ENCODE measurements around the gene EMC6. TPM values are rescaled to one million over a fixed set of nuclear protein-coding genes. Genes with fewer than 3 reads are reported as not detected.

EMC6 gene
- total RNA-seq, 1 experiment from 2014 or later, result 38.2 TPM

GRCh38 chr17:3683054-3683511, 14.5 kb downstream of the EMC6 start:
- DNase-seq, result peak; percentile 26
- peak; percentile 77 for TF ChIP-seq CTCF (IDR thresholded peaks at IDR 0.05; ENCODE audit: unreplicated experiment)
- H3K9me3 Mint-ChIP-seq (ENCODE audit: low read depth, unreplicated experiment), result no peaks in the 10 kb centered on the region
- H3K27ac Mint-ChIP-seq (ENCODE audit: unreplicated experiment), result no peak overlapping the region
- BruUV-seq (replicated peaks), result no TSS peak
- H3K36me3 Mint-ChIP-seq (ENCODE audit: insufficient read depth, unreplicated experiment), result peaks cover 3% of the 10 kb centered on the region
- CTCF ChIA-PET, result interaction anchor here (0.5 to 0.6 kb wide), 2 partner anchors 27 to 158 kb away, joined by 3 read pairs; no protein-coding TSS in a partner anchor
- intact Hi-C loops (cut with micrococcal nuclease; ENCODE audit: unreplicated experiment), result no loop called here
- no peak overlapping the region for H3K4me3 Mint-ChIP-seq (ENCODE audit: low read depth, unreplicated experiment)
- no peaks in the 10 kb centered on the region for H3K27me3 Mint-ChIP-seq (ENCODE audit: unreplicated experiment)
- H3K4me1 Mint-ChIP-seq (ENCODE audit: low read depth, unreplicated experiment), result no peaks in the 10 kb centered on the region

- no TSS peak for BruUV-seq (replicated peaks)
- no peaks in the 10 kb centered on the region for H3K36me3 Mint-ChIP-seq (ENCODE audit: insufficient read depth, unreplicated experiment)
These were observed 16.6 kb downstream of the EMC6 start for GRCh38 chr17:3685174-3685573.

GRCh38 chr17:3688027-3688553, 19.5 kb downstream of the EMC6 start:
- DNase-seq, result no peak
- intact Hi-C loops (cut with micrococcal nuclease; ENCODE audit: unreplicated experiment), result no loop called here
- no peaks in the 10 kb centered on the region for H3K27me3 Mint-ChIP-seq (ENCODE audit: unreplicated experiment)
- no peak for TF ChIP-seq CTCF (IDR thresholded peaks at IDR 0.05; ENCODE audit: unreplicated experiment)
- no peaks in the 10 kb centered on the region for H3K36me3 Mint-ChIP-seq (ENCODE audit: insufficient read depth, unreplicated experiment)
- H3K27ac Mint-ChIP-seq (ENCODE audit: unreplicated experiment), result no peak overlapping the region
- H3K4me3 Mint-ChIP-seq (ENCODE audit: low read depth, unreplicated experiment), result no peak overlapping the region
- BruUV-seq (replicated peaks), result no TSS peak
- H3K9me3 Mint-ChIP-seq (ENCODE audit: low read depth, unreplicated experiment), result no peaks in the 10 kb centered on the region
- CTCF ChIA-PET, result no interaction called here
- no peaks in the 10 kb centered on the region for H3K4me1 Mint-ChIP-seq (ENCODE audit: low read depth, unreplicated experiment)

More at GRCh38 chr17:3685174-3685573, 16.6 kb downstream of the EMC6 start:
- no peak overlapping the region for H3K4me3 Mint-ChIP-seq (ENCODE audit: low read depth, unreplicated experiment)
- no peaks in the 10 kb centered on the region for H3K4me1 Mint-ChIP-seq (ENCODE audit: low read depth, unreplicated experiment)
- no peak for DNase-seq
- intact Hi-C loops (cut with micrococcal nuclease; ENCODE audit: unreplicated experiment), result no loop called here
- no peaks in the 10 kb centered on the region for H3K27me3 Mint-ChIP-seq (ENCODE audit: unreplicated experiment)
- no peak overlapping the region for H3K27ac Mint-ChIP-seq (ENCODE audit: unreplicated experiment)
- TF ChIP-seq CTCF (IDR thresholded peaks at IDR 0.05; ENCODE audit: unreplicated experiment), result no peak
- no peaks in the 10 kb centered on the region for H3K9me3 Mint-ChIP-seq (ENCODE audit: low read depth, unreplicated experiment)
- CTCF ChIA-PET, result interaction anchor here (0.7 kb wide), 1 partner anchor 285 kb away, joined by 7 read pairs; no protein-coding TSS in a partner anchor

- intact Hi-C loops (cut with micrococcal nuclease; ENCODE audit: unreplicated experiment), result no loop called here
- H3K36me3 Mint-ChIP-seq (ENCODE audit: insufficient read depth, unreplicated experiment), result no peaks in the 10 kb centered on the region
- H3K27me3 Mint-ChIP-seq (ENCODE audit: unreplicated experiment), result no peaks in the 10 kb centered on the region
- H3K9me3 Mint-ChIP-seq (ENCODE audit: low read depth, unreplicated experiment), result no peaks in the 10 kb centered on the region
- DNase-seq, result no peak
- TF ChIP-seq CTCF (IDR thresholded peaks at IDR 0.05; ENCODE audit: unreplicated experiment), result no peak
- no peak overlapping the region for H3K27ac Mint-ChIP-seq (ENCODE audit: unreplicated experiment)
- no peaks in the 10 kb centered on the region for H3K4me1 Mint-ChIP-seq (ENCODE audit: low read depth, unreplicated experiment)
- no TSS peak for BruUV-seq (replicated peaks)
- CTCF ChIA-PET, result no interaction called here
- H3K4me3 Mint-ChIP-seq (ENCODE audit: low read depth, unreplicated experiment), result no peak overlapping the region
These were observed 20.2 kb downstream of the EMC6 start for GRCh38 chr17:3688852-3689261.
